ENCODE results near the gene MYH13.

- TF ChIP-seq ZBTB43 (CRISPR knock-in tag; IDR thresholded peaks at IDR 0.05): no peak
- TF ChIP-seq CTCF (IDR thresholded peaks at IDR 0.05): no peak
- TF ChIP-seq ATF3 (CRISPR knock-in tag; conservative IDR thresholded peaks at IDR 0.05): no peak
Measured at GRCh38 chr17:10380631-10381408, 8.0 kb upstream of the MYH13 start.
